Ramos (cell line): ENCODE results near the gene PDE6G.
"Not testable (repeated sequence)": the region's sequence is repeated elsewhere in the genome, so short reads cannot be mapped to it uniquely, and the experiment has no call there.

Experiments used
- in situ Hi-C: fragments of 300-500 bp; cut with MboI; formaldehyde crosslinking; loops from one replicate; pipeline ENCODE4 v1.14.3; 2022; ENCODE audit warnings: low sequenced_read_pairs; ENCODE audit not compliant: unreplicated experiment

The PDE6G gene

DNA sequence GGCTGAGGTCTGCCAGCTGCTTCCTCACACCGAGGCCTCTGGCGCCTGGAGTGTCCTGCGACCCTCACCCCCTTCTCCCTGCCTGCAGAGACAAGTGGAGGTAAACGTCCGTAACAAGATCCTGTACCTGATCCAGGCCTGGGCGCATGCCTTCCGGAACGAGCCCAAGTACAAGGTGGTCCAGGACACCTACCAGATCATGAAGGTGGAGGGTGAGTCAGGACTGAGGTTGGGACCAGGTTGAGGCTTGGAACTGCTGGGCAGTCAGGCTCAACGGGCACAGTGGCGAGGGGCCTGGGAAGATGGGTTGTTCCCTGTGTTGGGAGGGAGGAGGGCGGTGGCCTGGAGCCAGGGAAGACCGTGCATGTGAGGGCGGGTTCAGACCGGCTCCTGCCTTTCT lies 32.3 kb upstream of the PDE6G start:
- in situ Hi-C loops = no loop called here

DNA sequence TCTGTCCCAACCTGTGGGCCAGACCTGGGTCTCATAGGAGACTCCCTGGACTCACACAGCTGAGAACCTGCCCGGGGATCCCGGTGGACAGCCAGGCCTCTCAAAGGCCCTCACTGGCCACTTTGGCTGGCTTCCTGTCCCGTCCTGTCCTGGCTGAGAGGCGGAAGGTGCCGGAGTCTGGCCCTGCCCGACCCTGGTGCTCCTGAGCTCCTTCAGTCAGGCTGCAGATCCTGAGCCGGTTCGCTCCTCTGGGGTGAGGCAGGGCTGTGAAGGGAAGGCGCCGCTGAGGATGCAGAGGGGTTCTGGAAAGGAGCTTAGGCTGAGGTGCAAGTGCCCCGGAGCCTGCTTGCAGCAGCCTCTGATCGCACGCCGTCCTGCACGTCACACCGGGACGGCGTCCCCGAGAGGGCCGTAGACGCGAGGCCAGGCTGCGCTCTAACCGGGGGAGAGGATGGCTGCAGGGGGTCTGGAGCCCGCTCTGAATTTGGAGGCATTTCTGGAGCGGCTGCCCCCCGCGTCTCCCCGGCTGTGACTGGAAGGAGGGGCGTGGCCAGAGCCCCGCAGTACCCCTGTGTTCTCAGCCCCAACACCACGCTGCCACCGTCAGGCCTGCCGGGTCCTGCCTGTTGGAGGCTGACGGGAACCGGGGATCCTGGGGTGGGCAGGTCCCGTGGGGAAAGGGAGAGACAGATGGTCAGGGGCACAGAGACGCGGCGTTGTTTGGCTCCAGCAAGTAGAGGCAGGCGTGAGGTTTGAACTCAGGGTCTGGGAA lies 31.6 kb upstream of the PDE6G start:
- in situ Hi-C loops = no loop called here

DNA sequence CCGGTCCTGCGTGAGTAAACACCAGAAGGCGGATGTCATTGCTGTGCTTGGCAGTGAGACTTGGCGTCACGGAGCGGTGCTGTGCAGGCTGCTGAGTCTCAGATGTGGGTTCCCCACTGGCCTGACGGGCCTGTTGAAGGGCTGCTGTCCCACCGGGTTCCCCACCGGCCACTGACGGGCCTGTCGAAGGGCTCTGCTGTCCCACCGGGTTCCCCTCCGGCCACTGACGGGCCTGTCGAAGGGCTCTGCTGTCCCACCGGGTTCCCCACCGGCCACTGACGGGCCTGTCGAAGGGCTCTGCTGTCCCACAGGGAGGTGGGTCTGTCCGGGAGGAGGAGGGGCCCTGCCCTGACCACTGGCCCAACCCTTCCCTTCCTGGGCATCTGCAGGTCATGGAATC lies 30.3 kb upstream of the PDE6G start:
- in situ Hi-C loops = no loop called here

DNA sequence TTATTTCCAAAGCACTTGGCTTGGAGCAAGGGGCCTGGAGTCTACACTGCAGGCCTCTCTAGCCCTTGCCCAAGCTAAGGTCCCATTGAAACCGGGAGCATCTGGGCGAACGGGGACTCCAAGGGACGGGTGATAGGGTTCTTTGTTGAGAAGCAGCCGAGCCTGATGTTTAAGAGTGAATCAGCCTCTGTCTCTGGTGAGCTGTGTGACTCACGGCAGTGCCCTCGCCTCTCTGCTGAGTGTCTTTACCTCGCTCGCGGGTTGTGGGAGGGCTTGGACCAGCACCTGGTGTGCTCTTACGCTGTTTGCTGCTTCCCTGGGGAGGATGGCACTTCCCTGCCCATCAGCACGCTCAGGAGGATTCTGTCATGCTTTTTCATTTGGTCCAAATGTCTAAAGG lies 28.8 kb upstream of the PDE6G start:
- in situ Hi-C loops = no loop called here

DNA sequence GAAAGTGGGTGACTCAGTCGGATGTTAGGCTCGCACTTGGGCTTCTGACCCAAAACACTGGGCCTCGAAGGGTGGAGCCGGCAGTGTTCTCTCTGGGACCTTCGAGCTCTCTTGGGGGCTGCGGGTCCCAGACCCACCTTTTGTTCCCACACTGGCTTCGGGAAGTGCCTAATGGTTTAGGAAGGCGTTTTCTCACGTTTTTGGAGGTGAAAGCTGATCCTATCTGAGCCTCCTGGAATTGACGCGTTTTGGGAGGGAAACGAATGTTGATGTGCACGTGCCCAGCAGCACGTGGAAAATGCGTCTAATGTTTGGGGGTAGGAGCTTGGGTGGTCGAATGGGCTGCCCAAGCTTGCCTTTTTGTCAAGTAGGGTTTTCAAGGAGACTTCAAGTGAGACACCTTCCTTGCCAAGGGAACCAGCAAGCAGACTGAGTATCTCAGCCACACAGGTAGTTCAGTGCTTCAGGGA lies 28.1 kb upstream of the PDE6G start:
- in situ Hi-C loops = no loop called here

DNA sequence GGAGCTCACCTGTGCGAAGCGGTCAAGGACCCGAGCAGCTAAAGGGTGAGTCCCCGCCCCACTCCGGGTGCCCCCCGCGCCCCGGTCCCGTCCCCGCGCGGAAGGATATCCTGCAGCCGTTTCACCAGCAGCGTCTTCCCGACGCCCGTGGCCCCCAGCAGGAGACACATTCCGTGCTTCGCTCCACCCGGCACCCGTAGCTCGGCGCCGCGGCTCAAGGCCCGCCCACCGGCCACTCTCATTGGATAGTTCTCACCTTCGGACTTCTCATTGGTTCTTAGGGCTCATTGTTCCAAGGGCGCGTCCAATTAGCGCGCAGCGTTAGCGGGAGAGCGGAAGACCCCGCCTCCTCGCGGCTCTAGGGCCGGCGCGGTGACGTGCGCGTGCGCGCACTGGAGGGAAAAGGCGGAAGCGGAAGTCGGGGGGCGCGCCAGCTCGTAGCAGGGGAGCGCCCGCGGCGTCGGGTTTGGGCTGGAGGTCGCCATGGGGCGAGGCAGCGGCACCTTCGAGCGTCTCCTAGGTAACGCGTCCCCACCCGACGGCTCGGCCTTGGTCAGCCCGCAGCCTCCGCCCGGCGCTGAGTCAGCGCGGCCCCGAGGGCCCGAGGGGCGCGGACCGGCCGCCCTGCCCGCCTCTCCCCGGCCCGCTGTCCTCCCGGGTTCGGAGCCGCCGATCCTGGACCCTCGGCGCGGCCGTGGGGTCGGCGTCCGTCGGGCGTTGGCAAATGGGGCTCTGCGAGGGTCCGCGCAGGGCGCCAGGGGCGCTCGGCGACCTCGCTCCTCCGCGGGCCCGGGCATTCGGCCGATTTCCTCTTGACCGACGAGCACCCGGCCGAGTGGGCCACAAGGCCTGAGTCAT lies 27.5 kb upstream of the PDE6G start, which contains the start of the genes ARL16 and HGS:
TSS of gene ARL16 (minus strand) at position 214 of the 858 bp plus-strand sequence. CDS start at position 170, 44 bp downstream.
TSS of gene HGS (plus strand) at position 428 of the 858 bp plus-strand sequence. CDS start at position 484, 56 bp downstream.
- in situ Hi-C loops = no loop called here

DNA sequence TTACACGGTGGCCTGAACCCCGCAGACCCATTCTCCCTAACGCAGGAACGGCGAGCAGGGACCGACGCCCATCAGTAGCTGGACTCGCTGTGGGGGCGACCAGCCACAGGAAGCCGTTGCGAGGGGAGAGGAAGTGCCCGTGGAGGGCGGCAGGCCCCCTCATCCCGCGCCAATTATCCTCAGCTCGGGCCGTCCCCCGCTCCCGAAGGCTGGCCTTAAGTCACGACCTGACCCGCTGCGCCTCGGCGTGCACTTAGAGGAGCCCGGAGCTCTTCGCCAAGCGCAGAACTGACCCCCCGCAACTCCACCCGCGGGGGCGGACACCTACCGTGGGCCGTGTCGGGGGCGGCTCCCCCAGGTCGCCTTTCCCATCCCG lies 26.9 kb upstream of the PDE6G start:
- in situ Hi-C loops = no loop called here

DNA sequence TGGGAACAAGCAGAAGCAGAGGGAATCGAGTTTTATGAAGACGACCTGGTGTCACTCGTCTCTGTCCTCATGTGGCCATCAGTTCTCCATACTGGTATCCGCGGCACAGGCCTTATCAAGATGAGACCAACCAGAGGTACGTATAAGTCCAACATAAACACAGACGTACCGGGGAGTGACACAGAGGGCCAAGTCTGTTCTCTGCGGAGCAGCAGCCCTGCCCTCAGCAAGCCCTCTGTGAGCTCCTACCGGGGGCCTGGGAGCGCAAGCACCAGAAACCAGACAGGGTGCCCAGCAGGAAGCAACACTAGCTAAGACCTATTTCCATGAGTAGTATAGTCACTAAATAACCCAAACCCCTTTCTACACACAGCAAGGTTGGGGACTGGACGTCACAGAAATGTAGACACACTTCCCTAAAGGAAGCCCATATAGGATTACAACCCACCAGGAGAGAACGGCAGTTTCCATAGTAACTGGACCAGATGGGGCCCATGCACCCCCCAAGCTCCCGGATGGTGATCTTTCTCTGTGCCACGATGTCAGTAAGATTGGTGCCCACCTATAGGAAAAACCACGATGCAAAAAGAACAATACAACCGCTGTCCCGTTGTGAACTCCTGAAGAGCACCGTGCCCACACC lies 26.3 kb upstream of the PDE6G start:
- in situ Hi-C loops = no loop called here

DNA sequence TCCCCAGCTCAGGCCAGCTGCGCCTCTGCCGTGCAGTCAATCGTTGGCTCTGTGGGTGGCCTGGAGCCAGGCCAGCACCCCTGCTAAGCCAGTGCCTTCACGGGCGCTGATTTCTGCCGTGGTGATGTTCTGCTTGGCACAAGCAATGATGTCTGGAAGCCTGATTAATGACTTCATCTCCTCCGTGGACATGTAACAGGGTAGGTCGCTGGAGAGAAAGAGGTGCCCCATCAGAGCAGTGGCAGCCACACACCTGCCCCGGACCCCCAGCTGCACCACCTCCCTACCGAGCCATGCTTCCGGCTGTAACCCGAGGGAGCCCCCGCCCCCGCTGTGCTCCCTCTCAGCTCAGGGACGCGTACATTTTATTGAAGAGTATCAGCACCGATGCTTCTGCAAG lies 25.3 kb upstream of the PDE6G start:
- in situ Hi-C loops = no loop called here

DNA sequence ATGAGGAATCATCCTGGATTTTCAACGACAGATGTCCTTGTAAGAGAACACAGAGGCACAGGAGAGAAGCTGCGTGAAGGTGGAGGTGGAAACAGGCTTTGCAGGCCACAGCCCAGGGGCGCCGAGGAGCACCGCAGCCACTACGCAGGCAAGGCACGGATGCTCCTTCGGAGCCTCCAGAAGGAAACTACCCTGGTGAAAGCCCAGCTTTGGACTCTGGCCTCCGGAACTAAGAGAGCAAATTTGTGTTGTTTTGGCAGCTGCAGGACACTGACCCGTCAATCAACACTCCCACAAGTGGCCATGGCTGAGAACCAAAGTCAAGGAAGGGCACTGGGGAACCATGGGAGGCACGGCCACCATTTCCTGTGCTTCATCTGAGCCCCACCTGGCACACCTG lies 23.8 kb upstream of the PDE6G start:
- in situ Hi-C loops = no loop called here

DNA sequence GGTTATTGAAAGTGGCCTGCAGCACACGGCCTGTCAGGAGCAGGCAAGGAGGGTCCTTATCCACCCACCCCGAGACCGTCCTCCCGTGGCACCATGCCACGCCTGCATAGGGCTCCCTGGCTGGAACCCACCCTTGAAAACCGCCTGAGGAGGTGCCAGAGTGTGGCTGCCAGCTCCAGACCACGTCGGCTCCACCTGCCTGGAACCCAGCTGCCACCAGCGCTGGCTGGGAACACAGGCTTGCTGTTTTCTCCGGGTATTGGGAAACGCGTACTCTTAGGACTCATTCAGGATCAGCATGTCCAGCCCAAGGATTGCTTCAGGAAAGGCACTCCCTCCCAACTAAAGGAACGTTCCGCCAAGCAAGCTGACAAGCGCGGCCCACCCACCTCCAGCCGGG lies 20.6 kb upstream of the PDE6G start:
- in situ Hi-C loops = no loop called here

DNA sequence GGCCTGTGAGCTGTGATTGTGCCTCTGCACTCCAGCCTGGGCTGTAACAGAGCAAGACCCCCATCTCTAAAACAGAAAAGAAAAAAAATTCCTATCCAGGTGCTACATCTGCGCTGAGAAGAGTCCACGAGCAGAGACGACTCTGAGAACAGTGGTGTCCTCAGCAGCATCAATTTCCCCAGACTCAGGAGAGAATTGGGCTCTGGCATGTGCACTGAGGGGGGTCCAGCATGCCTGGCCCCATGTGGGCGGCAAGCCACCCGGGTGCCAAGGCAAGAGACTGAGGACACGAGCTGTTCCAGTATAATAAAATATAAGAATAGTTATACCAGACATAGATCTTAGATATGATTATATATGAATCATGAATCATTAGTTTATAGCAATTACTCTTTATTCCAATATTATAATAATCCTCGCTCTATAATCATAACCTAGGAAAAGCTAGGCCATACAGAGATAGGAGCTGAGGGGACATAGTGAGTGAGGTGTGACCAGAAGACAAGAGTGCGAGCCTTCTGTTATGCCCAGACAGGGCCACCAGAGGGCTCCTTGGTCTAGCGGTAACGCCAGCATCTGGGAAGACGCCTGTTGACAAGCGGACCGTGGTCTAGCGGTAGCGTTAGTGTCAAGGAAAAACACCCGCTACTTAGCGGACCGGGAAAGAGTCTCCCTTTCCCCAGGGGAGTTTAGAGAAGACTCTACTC lies 19.3 kb upstream of the PDE6G start:
- in situ Hi-C loops = not testable (repeated sequence)

DNA sequence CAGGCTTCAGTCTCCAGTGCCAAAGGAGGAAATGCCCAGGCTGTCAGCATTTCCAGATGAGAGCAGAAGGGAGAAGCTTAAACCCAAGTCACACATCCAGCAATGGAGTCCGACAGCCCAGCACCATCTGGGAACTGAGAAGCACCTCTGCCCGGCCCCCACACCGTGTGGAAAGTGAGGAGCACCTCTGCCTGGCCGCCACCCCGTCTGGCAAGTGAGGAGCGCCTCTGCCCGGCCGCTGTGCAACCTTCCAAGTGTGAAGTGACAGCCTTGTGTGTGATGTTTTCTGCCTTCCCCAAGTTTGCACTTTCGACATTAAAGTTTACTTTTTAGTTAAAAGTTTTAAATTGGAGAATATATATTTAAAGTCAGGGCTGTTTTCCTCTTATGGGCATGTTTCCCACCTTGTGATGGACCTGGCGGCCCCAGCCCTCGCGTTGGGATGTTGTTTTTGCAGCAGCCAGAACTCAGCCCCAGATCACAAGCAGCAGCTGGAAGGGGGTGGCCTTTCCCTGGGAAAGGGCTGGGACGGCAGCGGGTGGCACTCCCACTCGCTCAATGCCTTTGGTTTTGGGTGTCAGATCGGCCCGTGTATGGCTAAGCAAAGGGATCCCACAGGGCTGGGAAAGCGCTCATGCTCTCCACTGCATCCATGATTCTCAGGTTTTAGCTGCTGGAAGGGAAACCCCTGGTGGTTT lies 17.4 kb upstream of the PDE6G start:
- in situ Hi-C loops = no loop called here

DNA sequence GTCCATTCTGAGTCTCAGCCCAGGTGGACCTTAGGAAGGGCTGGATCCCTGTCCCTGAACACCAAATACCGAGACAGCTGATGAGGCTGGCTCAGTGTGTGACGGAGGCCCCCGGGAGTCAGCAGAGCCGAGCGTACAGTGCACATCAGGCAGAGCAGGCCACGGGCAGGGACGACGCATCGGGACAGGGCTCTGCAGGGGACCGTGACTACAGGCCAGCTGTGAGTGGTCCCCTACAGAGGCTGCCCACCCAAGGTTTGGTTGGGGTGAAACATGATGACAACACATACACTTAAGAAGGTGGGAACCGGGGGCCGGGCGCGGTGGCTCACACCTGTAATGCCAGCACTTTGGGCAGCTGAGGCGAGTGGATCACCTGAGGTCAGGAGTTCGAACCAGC lies 16.6 kb upstream of the PDE6G start:
- in situ Hi-C loops = no loop called here

DNA sequence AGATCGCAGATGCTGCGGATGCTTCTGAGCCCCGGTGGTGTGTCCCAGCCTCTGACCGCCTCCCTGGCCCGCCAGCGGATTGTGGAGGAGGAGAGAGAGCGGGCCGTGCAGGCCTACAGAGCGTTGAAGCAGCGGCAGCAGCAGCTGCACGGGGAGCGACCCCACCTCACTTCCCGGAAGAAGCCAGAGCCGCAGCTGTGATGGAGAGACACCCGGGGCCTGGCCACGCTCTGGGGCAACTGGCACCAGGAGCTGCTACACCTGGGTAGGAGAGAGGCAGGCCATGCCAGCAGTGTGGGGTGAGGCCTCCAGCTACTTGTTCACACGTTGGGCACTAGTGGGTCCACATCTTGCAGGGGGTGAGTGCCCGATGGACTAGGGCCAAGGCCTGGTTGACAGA lies 16.2 kb upstream of the PDE6G start:
- in situ Hi-C loops = no loop called here

DNA sequence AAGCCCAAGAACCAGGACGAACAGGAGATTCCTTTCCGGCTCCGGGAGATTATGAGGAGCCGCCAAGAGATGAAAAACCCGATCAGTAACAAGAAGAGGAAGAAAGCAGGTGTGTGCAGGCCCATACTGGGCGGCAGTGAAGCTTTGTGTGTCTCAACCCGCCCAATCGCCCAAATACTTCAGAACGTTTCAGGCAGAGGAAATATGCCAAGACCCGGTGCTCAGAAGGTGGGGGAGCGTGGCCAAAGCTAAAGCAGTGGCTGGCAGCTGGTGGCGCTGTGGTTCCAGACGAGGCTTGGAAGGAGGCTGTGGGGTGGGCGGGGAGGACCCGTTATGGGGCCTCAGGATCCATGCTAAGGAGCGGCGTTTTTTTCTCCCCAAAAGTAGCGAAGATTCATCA lies 11.4 kb upstream of the PDE6G start:
- in situ Hi-C loops = no loop called here

DNA sequence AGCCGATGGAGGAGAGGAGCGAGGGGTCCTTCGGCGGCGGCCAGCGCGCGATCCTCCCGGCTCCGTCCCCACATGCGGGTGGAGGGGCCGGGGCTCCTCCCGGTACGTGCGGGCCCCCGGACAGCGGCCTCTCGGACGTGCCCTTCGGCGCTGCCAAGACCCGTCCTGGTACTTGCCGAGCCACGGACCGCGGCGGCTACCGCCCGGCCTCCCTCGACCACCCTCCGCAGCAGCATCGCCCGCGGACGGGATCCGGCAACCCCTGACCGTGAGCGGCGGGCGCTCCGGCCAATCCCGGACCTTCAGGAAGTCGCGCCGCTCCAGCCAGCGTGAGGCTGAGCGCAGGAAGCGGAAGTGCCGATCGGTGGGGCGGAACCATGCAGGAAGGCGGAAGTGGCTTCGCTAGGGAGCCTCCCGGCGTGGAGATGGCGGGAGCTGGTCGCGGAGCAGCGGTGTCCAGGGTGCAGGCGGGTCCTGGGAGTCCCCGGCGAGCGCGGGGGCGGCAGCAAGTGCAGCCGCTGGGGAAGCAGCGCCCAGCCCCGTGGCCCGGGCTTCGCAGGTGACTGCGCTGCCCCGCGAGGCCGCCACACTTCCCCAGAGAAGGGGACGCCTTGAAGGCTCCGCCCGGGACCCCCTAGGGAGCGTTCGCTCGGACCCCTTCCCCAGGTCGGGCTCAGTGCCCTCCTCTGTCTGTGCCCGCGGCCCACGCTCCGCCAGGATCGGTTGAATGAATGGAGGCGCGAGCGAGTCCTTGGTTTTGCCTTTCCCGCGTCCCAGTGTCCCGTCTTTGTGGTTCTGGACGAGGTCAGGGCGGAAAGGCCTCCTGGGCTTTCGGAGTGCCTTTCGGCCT lies 10.2 kb upstream of the PDE6G start, which contains the start of the genes CCDC137 and OXLD1:
TSS of gene CCDC137 (plus strand) at position 396 of the 850 bp plus-strand sequence. CDS start at position 426, 30 bp downstream.
TSS of gene OXLD1 (minus strand) at position 264 of the 850 bp plus-strand sequence. CDS start at position 236, 28 bp downstream.
- in situ Hi-C loops = no loop called here

DNA sequence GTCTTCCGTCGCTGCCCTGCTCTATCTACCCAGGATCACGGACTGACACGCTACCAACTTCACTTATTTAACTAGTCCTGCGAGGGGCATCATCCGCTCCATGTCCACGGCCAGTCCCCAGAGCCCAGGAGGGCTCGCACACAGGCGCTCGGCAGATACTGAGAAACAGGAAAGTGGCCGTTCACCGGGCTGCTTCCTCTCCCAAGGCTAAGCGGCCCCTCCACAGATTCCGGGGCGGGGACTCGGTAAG lies 9.7 kb upstream of the PDE6G start:
- in situ Hi-C loops = no loop called here
